ENCODE results near the gene KL.

DNA sequence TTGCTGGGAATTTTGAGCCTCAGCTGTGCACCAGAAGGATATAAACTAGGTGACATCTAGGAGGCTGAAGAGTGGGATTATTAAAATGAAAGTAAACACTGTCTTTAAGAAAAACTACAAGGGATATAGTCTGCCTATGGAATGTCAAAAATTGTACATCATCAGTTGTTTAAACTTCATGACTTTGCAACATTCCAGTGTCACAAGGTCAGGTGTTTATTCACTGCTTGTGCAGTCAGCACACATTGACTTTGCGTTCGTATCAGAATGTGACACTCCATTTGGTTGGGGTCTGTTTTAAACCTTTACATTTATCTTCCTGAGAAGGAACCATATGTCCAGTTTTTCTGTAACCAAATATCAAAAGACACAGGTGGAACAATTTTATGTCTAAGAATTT lies 85.6 kb downstream of the KL start:
- TF ChIP-seq, protein P1, sequence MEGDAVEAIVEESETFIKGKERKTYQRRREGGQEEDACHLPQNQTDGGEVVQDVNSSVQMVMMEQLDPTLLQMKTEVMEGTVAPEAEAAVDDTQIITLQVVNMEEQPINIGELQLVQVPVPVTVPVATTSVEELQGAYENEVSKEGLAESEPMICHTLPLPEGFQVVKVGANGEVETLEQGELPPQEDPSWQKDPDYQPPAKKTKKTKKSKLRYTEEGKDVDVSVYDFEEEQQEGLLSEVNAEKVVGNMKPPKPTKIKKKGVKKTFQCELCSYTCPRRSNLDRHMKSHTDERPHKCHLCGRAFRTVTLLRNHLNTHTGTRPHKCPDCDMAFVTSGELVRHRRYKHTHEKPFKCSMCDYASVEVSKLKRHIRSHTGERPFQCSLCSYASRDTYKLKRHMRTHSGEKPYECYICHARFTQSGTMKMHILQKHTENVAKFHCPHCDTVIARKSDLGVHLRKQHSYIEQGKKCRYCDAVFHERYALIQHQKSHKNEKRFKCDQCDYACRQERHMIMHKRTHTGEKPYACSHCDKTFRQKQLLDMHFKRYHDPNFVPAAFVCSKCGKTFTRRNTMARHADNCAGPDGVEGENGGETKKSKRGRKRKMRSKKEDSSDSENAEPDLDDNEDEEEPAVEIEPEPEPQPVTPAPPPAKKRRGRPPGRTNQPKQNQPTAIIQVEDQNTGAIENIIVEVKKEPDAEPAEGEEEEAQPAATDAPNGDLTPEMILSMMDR (IDR thresholded peaks at IDR 0.05) = no peak
- TF ChIP-seq EZH2 (IDR thresholded peaks at IDR 0.05; ENCODE audit: borderline replicate concordance, insufficient read depth, low read depth, low read length, poor library complexity, severe bottlenecking) = no peak
